Naive thymus-derived CD4-positive, alpha-beta T cell (primary cell): ENCODE data around the gene LRRC66. TPM values are rescaled to one million over a fixed set of nuclear protein-coding genes. Genes with fewer than 3 reads are reported as not detected.

ENCODE experiments used
- ATAC-seq: fragments of 150-1000 bp; cut with Tn5 transposase; 2 replicates; pipeline ENCODE4 v1.10.0; 2021; ENCODE audit warnings: mild to moderate bottlenecking, moderate library complexity
- CTCF ChIA-PET: fragments of 350-600 bp; sonication (Branson Sonifier 250); formaldehyde crosslinking; loops from one replicate; lab custom pipeline; 2021; ENCODE audit warnings: antibody characterized with exemption; lab: Charles Lee
- POLR2A ChIA-PET: fragments of 350-600 bp; sonication (Branson Sonifier 250); formaldehyde crosslinking; loops from one replicate; lab custom pipeline; 2021; ENCODE audit warnings: antibody characterized with exemption, inconsistent platforms; lab: Charles Lee
- DNase-seq, 9 donors: peaks; one replicate each; pipeline versions ENCODE4 v3.0.0 to v3.0.0-alpha.2; 2020 to 2022; ENCODE audit warnings: mixed read lengths in 1 of 9
- H3K27ac ChIP-seq: one replicate; pipeline ENCODE4 v1.7.0; 2013; ENCODE audit warnings: mild to moderate bottlenecking, low read depth, low read length, moderate library complexity
- H3K27me3 ChIP-seq, 2 donors: one replicate each; pipeline ENCODE4 v1.7.0; 2013; ENCODE audit warnings: low read length in 2 of 2, mild to moderate bottlenecking in 2 of 2, moderate library complexity in 2 of 2; ENCODE audit not compliant: control insufficient read depth in 2 of 2, insufficient read depth in 2 of 2
- H3K36me3 ChIP-seq, 3 experiments: 1 replicate in 2 of 3; 2 replicates in 1 of 3; pipeline ENCODE4 v1.7.0; 2013; ENCODE audit warnings: low read length in 3 of 3, mild to moderate bottlenecking in 3 of 3, moderate library complexity in 1 of 3; ENCODE audit not compliant: insufficient read depth in 3 of 3, control insufficient read depth in 2 of 3
- H3K4me1 ChIP-seq, 2 donors: one replicate each; pipeline ENCODE4 v1.7.0; 2013; ENCODE audit warnings: low read length in 2 of 2, mild to moderate bottlenecking in 2 of 2, moderate library complexity in 1 of 2; ENCODE audit not compliant: control insufficient read depth in 2 of 2, insufficient read depth in 2 of 2
- H3K4me3 ChIP-seq: 2 replicates; pipeline ENCODE4 v1.7.0; 2013; ENCODE audit warnings: mild to moderate bottlenecking, low read length
- H3K9me3 ChIP-seq, 3 experiments: 1 replicate in 2 of 3; 2 replicates in 1 of 3; pipeline ENCODE4 v1.7.0; 2013; ENCODE audit warnings: low read length in 3 of 3; ENCODE audit not compliant: control insufficient read depth in 2 of 3
- H3K27ac Mint-ChIP-seq, 9 donors: one replicate each; pipeline ENCODE4 v1.8.0; 2020 to 2022; ENCODE audit warnings: mixed read lengths in 9 of 9, mild to moderate bottlenecking in 8 of 9, moderate library complexity in 5 of 9, inconsistent platforms in 2 of 9
- H3K27me3 Mint-ChIP-seq, 5 donors: one replicate each; pipeline ENCODE4 v1.8.0; 2021 to 2022; ENCODE audit warnings: mixed read lengths in 5 of 5, mild to moderate bottlenecking in 1 of 5
- H3K36me3 Mint-ChIP-seq, 5 donors: one replicate each; pipeline ENCODE4 v1.8.0; 2020 to 2022; ENCODE audit warnings: mixed read lengths in 5 of 5, mild to moderate bottlenecking in 3 of 5, inconsistent platforms in 1 of 5
- H3K4me1 Mint-ChIP-seq, 7 donors: one replicate each; pipeline ENCODE4 v1.8.0; 2020 to 2022; ENCODE audit warnings: mixed read lengths in 7 of 7, mild to moderate bottlenecking in 3 of 7, inconsistent platforms in 1 of 7
- H3K4me3 Mint-ChIP-seq, 10 donors: one replicate each; pipeline ENCODE4 v1.8.0; 2020 to 2022; ENCODE audit warnings: mild to moderate bottlenecking in 10 of 10, mixed read lengths in 10 of 10, moderate library complexity in 6 of 10, inconsistent platforms in 2 of 10
- H3K9me3 Mint-ChIP-seq, 11 donors: one replicate each; pipeline ENCODE4 v1.8.0; 2020 to 2022; ENCODE audit warnings: mixed read lengths in 11 of 11, mild to moderate bottlenecking in 4 of 11, inconsistent platforms in 1 of 11, moderate library complexity in 1 of 11
- intact Hi-C, 2 donors: fragments of 100-400 bp; cut with micrococcal nuclease; formaldehyde crosslinking; loops; one replicate each; pipeline ENCODE4 v1.15.1; 2023
- polyA plus RNA-seq, 2 donors: library from polyadenylated mRNA; unstranded; fragments of 300-500 nt; fragmentation: Illumina TruSeq; gene quantifications; one replicate each; pipeline ENCODE4 v1.2.3, GENCODE V29; 2021
- total RNA-seq, 6 experiments: library from RNA in 5 of 6; stranded (reverse) in 5 of 6; gene quantifications; 1 replicate in 5 of 6; 2 replicates in 1 of 6; pipeline ENCODE4 v1.2.3 and lab custom pipeline; 2021 to 2026

LRRC66 gene
- total and polyA plus RNA-seq, 7 experiments from 2014 or later, result 0.11 to 0.27 (median 0.19) TPM; not detected in 1

DNA sequence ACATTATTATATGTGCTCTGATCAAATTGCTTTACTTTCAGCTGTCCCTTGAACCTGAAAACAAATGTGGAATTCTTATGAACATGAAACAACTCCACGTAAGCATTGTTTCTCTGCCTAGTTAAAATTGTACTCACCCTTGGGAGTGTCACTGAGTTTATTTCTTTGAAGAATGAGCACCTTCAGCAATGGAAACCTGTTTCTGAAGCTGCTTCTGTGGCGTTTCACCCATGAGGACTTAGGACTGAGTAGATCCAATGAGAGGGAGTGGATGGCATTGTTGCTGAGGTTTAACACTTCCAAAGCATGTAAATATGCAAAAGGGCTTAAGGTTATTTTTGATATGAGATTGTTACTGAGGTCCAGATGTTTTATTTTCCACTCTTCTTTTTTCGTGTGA, 3.2 kb downstream of the LRRC66 start:
- intact Hi-C loops, result no loop called here
- Mint-ChIP-seq H3K4me3 (no peak overlapping the region), H3K4me1 (peaks cover 0 to 5% (median 0%) of the 10 kb centered on the region in 7 donors), H3K27ac (no peak overlapping the region), H3K27me3 (no peaks in the 10 kb centered on the region), H3K36me3 (no peaks in the 10 kb centered on the region), H3K9me3 (no peaks in the 10 kb centered on the region)
- Histone ChIP-seq H3K4me1 (no peaks in the 10 kb centered on the region), H3K27ac (no peak overlapping the region), H3K27me3 (no peaks in the 10 kb centered on the region), H3K9me3 (no peaks in the 10 kb centered on the region), H3K36me3 (no peaks in the 10 kb centered on the region), H3K4me3 (no peak overlapping the region)
- ChIA-PET CTCF (interaction anchor here (0.6 kb wide), 1 partner anchor 1892 kb away, joined by 4 read pairs; no protein-coding TSS in a partner anchor), POLR2A (no interaction called here)
- ATAC-seq (no peak), DNase-seq (no peak)

DNA sequence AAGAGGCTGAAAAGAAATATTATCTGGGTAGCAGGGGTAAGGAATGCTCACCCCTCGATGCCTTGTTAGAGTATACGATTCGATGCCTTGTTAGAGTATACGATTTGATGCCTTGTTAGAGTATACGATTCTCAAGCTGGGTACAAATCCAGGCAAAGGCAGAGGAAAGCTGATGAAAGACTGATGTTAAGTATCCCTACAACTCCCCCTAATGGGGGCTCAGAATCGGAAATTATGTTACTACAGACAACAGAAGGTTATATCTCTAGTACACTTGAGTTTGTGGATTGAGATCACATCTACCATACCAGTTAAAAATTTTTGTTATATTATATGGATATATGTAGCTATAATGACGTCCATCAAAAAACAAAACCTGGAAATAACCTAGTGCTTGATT, 4.8 kb downstream of the LRRC66 start:
- no peak overlapping the region for H3K27ac Mint-ChIP-seq
- no peak overlapping the region for H3K4me3 Mint-ChIP-seq
- no peaks in the 10 kb centered on the region for H3K9me3 ChIP-seq
- no peak overlapping the region for H3K27ac ChIP-seq
- POLR2A ChIA-PET, result no interaction called here
- H3K4me3 ChIP-seq, result no peak overlapping the region
- H3K9me3 Mint-ChIP-seq, result no peaks in the 10 kb centered on the region
- H3K27me3 Mint-ChIP-seq, result no peaks in the 10 kb centered on the region
- no peak for ATAC-seq
- intact Hi-C loops, result no loop called here
- H3K27me3 ChIP-seq, result no peaks in the 10 kb centered on the region
- no peaks in the 10 kb centered on the region for H3K4me1 ChIP-seq
- H3K36me3 Mint-ChIP-seq, result no peaks in the 10 kb centered on the region
- CTCF ChIA-PET, result no interaction called here
- no peak for DNase-seq
- H3K4me1 Mint-ChIP-seq, result peaks cover 0 to 5% (median 0%) of the 10 kb centered on the region in 7 donors
- H3K36me3 ChIP-seq, result no peaks in the 10 kb centered on the region

DNA sequence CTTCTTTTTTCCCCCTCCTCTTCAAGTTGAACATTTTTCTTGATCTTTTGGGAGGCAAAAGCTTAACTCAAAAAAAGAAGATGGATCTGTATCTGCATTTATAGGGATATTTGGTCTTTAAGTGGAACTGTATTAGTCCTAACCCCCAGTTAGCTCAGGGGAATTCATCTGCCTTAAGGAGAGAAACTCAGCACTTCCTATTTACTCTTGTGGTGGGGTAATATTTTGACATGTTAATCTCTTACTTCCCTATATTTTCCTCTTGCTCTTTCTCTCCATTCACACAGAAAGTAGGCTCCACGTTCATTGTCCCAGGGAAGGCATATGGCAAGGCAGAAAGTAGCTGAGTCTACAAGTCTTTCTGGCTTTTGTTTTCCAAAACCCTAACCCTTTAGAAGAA, 5.3 kb downstream of the LRRC66 start:
- ATAC-seq, result peak; percentile 34
- Mint-ChIP-seq H3K4me1 (peaks cover 0 to 1% (median 0%) of the 10 kb centered on the region in 7 donors), H3K27ac (no peak overlapping the region), H3K36me3 (no peaks in the 10 kb centered on the region), H3K4me3 (no peak overlapping the region), H3K9me3 (no peaks in the 10 kb centered on the region), H3K27me3 (no peaks in the 10 kb centered on the region)
- Histone ChIP-seq H3K9me3 (no peaks in the 10 kb centered on the region), H3K27me3 (no peaks in the 10 kb centered on the region), H3K36me3 (no peaks in the 10 kb centered on the region), H3K27ac (no peak overlapping the region), H3K4me3 (no peak overlapping the region), H3K4me1 (no peaks in the 10 kb centered on the region)
- intact Hi-C loops, result no loop called here
- no peak for DNase-seq
- ChIA-PET POLR2A (no interaction called here), CTCF (no interaction called here)

DNA sequence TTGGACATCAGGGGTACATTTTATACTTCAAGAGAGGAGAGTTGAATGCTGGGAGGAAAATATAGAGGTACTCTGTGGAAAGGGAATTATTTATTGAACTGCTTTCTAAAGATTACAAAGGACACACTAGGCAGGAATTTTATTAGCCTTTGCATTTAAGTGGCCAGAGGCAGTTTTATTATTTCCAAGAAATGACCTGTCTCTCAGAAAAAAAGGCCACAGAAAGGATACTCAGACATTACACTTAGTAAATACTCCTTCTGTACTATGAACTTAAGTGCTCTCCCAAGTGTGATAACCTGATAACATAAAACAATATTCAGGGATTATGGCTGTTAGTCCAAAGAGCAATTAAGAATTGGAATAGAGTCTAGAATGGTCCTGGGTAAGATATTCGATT, 7.5 kb downstream of the LRRC66 start:
- intact Hi-C loops, result no loop called here

DNA sequence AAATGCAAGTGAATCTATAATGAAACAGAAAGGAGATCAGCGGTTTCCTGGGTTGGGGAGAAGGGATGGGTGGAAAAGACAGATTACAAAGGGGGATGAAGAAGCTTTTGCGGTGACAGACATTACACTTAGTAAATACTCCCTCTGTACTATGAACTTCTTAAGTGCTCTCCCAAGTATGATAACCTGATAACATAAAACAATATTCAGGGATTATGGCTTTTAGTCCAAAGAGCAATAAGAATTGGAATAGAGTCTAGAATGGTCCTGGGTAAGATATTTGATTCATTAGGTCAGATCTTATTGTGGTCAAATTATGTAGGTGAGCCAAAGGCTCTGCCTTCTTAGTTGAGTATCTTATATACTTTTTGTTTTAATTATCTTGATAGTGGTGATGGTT, 9.2 kb downstream of the LRRC66 start:
- Mint-ChIP-seq H3K9me3 (no peaks in the 10 kb centered on the region), H3K4me1 (no peaks in the 10 kb centered on the region), H3K27ac (no peak overlapping the region), H3K4me3 (no peak overlapping the region), H3K36me3 (no peaks in the 10 kb centered on the region), H3K27me3 (no peaks in the 10 kb centered on the region)
- H3K27me3 ChIP-seq, result no peaks in the 10 kb centered on the region
- no peaks in the 10 kb centered on the region for H3K4me1 ChIP-seq
- H3K36me3 ChIP-seq, result no peaks in the 10 kb centered on the region
- no peak overlapping the region for H3K27ac ChIP-seq
- ATAC-seq, result no peak
- intact Hi-C loops, result no loop called here
- H3K9me3 ChIP-seq, result no peaks in the 10 kb centered on the region
- no peak for DNase-seq
- POLR2A ChIA-PET, result no interaction called here
- no peak overlapping the region for H3K4me3 ChIP-seq
- CTCF ChIA-PET, result no interaction called here

More for the DNA sequence above, 7.5 kb downstream of the LRRC66 start:
- Histone ChIP-seq H3K27ac (no peak overlapping the region), H3K9me3 (no peaks in the 10 kb centered on the region), H3K4me3 (no peak overlapping the region), H3K36me3 (no peaks in the 10 kb centered on the region), H3K4me1 (no peaks in the 10 kb centered on the region), H3K27me3 (no peaks in the 10 kb centered on the region)
- H3K4me1 Mint-ChIP-seq, result no peaks in the 10 kb centered on the region
- H3K27me3 Mint-ChIP-seq, result no peaks in the 10 kb centered on the region
- ChIA-PET POLR2A (no interaction called here), CTCF (no interaction called here)
- DNase-seq (no peak), ATAC-seq (no peak)
- no peak overlapping the region for H3K4me3 Mint-ChIP-seq
- H3K36me3 Mint-ChIP-seq, result no peaks in the 10 kb centered on the region
- no peak overlapping the region for H3K27ac Mint-ChIP-seq
- no peaks in the 10 kb centered on the region for H3K9me3 Mint-ChIP-seq

DNA sequence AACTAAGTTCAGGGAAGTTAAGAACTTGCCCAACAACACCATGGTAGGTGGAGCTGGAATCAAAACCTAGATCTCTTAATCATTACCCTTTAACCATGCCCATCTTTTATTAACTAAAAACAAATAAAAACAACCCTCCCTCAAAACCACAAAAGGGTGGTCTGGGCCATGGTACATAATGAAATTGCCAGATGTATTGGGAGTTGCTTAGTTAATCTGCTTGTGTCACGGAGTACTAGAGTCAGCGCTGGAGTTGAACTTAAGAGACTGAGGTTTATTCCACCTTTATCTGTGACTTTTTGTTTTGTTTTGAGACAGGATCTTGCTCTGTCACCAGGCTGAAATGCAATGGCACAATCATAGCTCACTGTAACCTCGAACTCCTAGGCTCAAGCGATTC, 13.3 kb downstream of the LRRC66 start:
- Mint-ChIP-seq H3K4me3 (no peak overlapping the region), H3K36me3 (no peaks in the 10 kb centered on the region), H3K9me3 (no peaks in the 10 kb centered on the region), H3K27ac (no peak overlapping the region), H3K27me3 (no peaks in the 10 kb centered on the region), H3K4me1 (no peaks in the 10 kb centered on the region)
- CTCF ChIA-PET, result no interaction called here
- POLR2A ChIA-PET, result no interaction called here
- intact Hi-C loops, result no loop called here
- H3K27ac ChIP-seq, result no peak overlapping the region
- no peak overlapping the region for H3K4me3 ChIP-seq
- no peaks in the 10 kb centered on the region for H3K4me1 ChIP-seq
- H3K9me3 ChIP-seq, result no peaks in the 10 kb centered on the region
- ATAC-seq (no peak), DNase-seq (no peak)
- H3K36me3 ChIP-seq, result no peaks in the 10 kb centered on the region
- H3K27me3 ChIP-seq, result no peaks in the 10 kb centered on the region

DNA sequence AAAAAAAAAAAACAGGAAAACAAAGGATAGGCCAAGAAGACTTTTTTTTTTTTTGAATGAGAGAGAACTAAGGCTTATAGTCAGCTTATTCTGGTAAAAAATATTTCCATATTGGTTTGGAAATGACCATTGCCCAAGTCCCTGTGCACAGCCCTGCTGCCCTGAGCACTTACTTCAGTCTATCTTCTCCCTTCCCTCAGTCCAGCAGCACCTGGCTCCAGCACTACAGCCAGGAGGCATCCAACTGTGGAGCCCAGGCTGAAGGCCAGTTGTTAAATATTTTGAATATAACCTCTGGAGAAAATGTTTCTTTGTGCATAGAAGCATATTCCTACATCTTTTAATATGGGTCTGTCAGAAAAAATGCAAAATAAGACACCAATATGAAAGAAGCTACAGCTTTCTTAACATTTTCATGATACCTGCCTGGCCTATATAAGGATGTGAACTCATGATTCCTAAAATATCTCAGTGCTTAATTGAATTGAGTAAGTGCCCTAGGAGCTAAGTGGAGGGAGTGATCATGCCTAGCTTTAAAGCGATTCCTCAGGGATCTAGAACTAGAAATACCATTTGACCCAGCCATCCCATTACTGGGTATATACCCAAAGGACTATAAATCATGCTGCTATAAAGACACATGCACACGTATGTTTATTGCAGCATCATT, 14.4 kb downstream of the LRRC66 start:
- Histone ChIP-seq H3K4me1 (no peaks in the 10 kb centered on the region), H3K9me3 (no peaks in the 10 kb centered on the region), H3K36me3 (no peaks in the 10 kb centered on the region), H3K4me3 (no peak overlapping the region), H3K27ac (no peak overlapping the region), H3K27me3 (no peaks in the 10 kb centered on the region)
- H3K4me3 Mint-ChIP-seq, result no peak overlapping the region
- CTCF ChIA-PET, result no interaction called here
- H3K9me3 Mint-ChIP-seq, result no peaks in the 10 kb centered on the region
- ATAC-seq (no peak), DNase-seq (no peak)
- no peaks in the 10 kb centered on the region for H3K4me1 Mint-ChIP-seq
- intact Hi-C loops, result no loop called here
- POLR2A ChIA-PET, result no interaction called here
- H3K27me3 Mint-ChIP-seq, result no peaks in the 10 kb centered on the region
- H3K36me3 Mint-ChIP-seq, result no peaks in the 10 kb centered on the region
- no peak overlapping the region for H3K27ac Mint-ChIP-seq
